ENCODE results near the gene PTP4A2. TPM values are rescaled to one million over a fixed set of nuclear protein-coding genes. Genes with fewer than 3 reads are reported as not detected.
A peak's percentile ranks its signal among the peaks of the same experiment; 100 is the strongest.

Gene PTP4A2
- total and polyA plus RNA-seq, 2 of the 13 experiments (the other 11 are each of a cell fraction or from before 2014, with no cell fraction given): 173 to 225 TPM

- TF ChIP-seq NFE2 (CRISPR knock-in tag; IDR thresholded peaks at IDR 0.05) (no peak), PAXIP1 (CRISPR knock-in tag; conservative IDR thresholded peaks at IDR 0.05) (peak; percentile 63), YY1 (IDR thresholded peaks at IDR 0.05; ENCODE audit: insufficient read depth, insufficient replicate concordance, low read depth, low read length) (peak; percentile 16), IKZF1 (IDR thresholded peaks at IDR 0.05) (no peak), BCL3 (CRISPR knock-in tag; IDR thresholded peaks at IDR 0.05) (no peak), KDM4B (CRISPR knock-in tag; IDR thresholded peaks at IDR 0.05) (peak; percentile 64; the same call in 1 of the 2 replicates), PHF21A (CRISPR knock-in tag; IDR thresholded peaks at IDR 0.05) (peak; percentile 49; the same call in 1 of the 2 replicates), GPN1 (CRISPR knock-in tag; IDR thresholded peaks at IDR 0.05; ENCODE audit: borderline replicate concordance) (no peak), CSRNP2 (CRISPR knock-in tag; conservative IDR thresholded peaks at IDR 0.05; ENCODE audit: low read depth) (no peak), KMT2B (CRISPR knock-in tag; IDR thresholded peaks at IDR 0.05) (peak; percentile 54; the same call in 1 of the 2 replicates), NRL (CRISPR knock-in tag; IDR thresholded peaks at IDR 0.05; ENCODE audit: borderline replicate concordance) (no peak), FOXO1 (CRISPR knock-in tag; IDR thresholded peaks at IDR 0.05) (no peak; the same call in 1 of the 2 replicates), ZNF562 (CRISPR knock-in tag; IDR thresholded peaks at IDR 0.05; ENCODE audit: borderline replicate concordance) (no peak), MXD1 (CRISPR knock-in tag; IDR thresholded peaks at IDR 0.05) (no peak), AFF4 (CRISPR knock-in tag; IDR thresholded peaks at IDR 0.05) (no peak), ZNF709 (CRISPR knock-in tag; IDR thresholded peaks at IDR 0.05) (no peak), ZFP36L1 (CRISPR knock-in tag; IDR thresholded peaks at IDR 0.05) (0 out of 2 replicates have a peak, but pooled peaks have one; percentile 43), ZNF570 (CRISPR knock-in tag; IDR thresholded peaks at IDR 0.05; ENCODE audit: borderline replicate concordance) (no peak)
Measured at GRCh38 chr1:31939484-31940329, 1.5 kb upstream of the PTP4A2 start (continued).

Measured in HepG2 (cell line).